HG02798 (cell line): ENCODE measurements around the gene LRP10.
"Not testable (repeated sequence)": the region's sequence is repeated elsewhere in the genome, so short reads cannot be mapped to it uniquely, and the experiment has no call there.

Experiments used
- ATAC-seq: cut with Tn5 transposase; IDR thresholded peaks from one replicate; pipeline ENCODE4 v1.9.1; 2021; ENCODE audit warnings: mild to moderate bottlenecking; ENCODE audit not compliant: unreplicated experiment, poor library complexity

LRP10 gene

DNA sequence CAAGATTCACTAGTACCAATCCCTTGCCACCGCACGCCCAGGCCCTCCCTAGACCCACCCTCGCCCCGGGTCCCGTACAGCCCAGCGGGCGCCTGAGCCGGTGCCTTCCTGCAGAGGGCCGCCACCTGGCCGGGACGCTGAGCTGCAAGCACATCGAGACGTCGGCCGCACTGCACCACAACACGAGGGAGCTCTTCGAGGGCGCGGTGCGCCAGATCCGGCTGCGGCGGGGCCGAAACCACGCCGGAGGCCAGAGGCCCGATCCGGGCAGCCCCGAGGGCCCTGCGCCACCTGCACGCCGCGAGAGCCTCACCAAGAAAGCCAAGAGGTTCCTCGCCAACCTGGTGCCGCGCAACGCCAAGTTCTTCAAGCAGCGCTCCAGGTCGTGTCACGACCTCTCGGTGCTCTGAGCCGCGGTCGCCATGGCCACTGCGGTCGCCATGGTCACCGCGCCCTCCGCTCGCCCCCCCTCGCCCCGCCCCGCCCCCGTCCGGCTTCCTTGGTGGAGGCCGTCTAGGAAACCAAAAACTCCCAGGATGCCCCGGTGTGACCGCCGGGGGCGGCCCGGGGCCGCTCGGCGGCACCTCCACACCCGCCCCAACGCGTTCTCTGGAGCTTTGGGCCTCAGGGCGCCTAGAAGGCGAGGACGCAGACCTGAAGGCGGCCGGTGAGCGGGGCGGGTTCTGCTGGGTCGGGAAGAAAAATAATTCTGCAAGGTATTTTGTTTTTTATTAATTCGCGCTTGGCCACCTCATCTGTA is 15.1 kb downstream of the LRP10 start:
- peak; percentile 58 for ATAC-seq

DNA sequence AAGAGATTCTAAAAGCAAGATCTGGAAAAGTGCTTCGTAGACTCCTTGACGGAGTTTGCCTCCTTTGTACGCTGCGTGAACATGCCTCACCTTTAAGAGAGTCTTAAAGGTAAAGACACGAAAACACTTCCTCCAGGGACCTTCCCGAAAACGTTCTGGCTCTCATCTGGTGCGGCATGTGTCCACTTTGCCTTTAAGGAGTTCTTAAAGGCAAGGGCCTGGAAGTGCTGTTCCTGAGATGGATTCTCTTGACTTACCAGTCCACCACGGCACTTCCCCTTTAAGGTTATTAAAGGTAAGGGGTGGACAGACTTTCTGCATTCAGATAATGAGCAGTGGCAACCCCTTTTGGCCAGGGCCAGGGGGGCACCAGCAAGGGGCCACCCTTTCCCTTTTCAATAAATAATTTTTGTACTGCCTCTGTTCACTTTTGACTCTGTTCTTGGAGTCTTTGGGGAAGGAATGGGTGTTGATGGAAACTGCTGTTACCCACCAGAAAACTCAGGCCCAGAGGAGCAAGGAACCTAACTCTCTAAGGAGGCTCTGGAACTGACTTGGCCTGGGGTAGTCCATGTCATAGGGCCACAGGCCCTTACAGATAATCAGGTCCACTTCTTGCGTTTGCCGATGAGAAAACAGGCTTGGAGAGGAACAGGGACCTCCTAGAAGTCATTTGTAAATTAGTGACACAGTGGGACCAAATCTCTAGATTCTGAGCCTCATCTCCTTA is 15.9 kb downstream of the LRP10 start:
- peak; percentile 42 for ATAC-seq

DNA sequence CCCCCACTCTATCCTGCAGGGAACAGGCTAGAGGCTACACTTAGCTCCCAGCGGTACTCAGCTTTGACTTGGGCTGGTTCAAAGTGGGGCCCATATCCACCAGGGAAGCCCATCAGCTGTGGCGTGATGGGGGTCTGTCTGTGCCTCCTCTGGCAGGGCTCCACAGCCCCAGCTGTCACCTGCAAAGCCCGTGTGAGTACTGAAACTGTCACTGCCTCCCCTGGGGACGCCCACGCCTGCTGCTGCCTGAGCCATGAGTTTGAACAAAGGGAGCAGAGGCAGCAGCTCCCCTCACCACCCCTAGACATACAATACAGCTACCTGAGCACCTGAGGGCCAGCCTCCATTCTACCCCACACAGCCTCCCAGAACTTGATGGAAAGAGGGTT is 16.4 kb downstream of the LRP10 start:
- peak; percentile 48 for ATAC-seq

DNA sequence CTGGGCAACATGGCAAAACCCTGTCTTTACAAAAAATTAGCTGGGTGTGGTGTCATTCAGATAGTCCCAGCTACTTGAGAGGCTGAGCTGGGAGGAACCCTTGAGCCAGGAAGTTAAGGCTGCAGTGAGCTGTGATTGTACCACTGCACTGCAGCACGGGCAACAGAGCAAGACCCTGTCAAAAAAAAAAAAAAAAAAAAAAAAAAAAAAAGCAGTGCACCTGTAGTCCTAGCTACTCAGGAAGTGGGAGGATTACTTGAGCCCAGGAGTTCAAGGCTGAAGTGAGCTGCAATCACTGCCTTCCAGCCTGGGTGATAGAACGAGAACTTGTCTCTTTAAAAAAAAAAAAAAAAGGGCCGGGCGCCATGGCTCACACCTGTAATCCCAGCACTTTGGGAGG is 17.1 kb downstream of the LRP10 start:
- no peak for ATAC-seq

DNA sequence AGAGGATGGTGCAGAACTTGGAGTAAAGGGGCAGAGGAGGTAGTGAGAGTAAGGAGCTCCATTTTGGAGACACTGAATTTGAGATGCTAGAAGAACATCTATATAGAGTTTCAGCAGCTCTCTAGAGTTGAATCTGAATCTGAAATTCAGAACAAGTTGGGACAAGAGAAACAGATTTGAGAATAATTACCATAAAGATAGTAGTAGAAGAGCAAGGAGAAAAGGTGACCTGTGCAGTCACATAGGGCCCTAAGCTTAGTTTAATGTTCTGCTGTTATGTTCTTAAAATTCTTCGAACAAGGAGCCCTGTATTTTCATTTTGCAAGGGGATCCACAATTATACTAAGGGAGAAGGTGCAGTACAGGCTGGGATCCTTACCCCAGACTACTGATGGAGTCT is 18.9 kb downstream of the LRP10 start:
- no peak for ATAC-seq

DNA sequence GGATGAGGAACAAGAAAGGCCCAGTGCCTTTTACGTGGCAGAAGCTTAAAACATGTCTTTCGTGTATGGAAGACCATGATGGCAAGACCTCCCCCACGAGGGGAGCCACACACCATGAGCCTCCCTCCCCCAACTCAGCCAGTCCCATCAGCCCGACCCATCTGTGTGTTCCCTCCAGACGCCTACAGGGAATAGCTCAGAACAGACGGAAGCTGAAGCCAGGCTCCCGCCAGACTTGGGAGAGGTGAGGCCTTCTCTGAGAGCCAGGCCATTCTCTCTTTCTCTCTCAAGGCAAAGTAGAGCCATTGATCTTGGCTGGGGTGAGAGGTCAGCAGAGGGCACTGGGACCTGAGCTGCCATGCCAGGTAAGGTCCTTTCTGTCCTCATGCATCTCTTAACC is 20.9 kb downstream of the LRP10 start:
- ATAC-seq: no peak

DNA sequence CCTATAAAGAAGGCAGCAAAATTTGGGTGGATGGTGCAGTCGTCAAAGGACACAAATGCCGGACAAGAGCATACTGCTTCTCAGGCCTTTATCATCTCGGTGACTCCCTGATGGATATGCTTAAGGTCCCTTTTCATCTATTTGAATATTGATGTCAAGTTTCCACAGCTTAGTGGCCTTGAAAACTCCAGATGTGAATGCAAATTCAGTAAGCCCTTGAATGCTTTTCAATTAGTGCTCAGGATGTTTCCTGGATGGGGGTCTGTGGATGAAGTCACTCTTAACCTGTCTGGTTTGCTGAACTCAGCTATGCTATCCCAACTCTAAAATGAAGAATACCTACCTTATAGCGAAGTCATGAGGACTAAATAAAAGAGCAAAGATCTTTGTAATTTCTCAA is 22.2 kb downstream of the LRP10 start:
- ATAC-seq: no peak

DNA sequence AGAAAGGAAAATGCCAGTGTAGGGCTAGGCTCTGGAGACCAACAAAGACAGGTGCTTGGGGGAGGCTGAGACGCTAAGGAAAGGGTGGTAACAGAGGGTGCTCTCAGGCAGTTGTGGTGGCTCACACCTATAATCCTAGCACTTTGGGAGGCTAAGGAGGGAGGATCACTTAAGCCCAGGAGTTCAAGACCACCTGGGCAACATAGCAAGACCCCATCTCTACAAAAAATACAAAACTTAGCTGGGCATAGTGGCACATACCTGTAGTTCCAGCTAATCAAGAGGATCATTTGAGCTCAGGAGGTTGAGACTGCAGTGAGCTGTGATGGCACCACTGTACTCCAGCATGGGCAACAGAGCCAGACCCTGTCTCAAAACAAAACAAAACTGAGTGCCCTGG is 23.9 kb downstream of the LRP10 start:
- ATAC-seq: no peak

DNA sequence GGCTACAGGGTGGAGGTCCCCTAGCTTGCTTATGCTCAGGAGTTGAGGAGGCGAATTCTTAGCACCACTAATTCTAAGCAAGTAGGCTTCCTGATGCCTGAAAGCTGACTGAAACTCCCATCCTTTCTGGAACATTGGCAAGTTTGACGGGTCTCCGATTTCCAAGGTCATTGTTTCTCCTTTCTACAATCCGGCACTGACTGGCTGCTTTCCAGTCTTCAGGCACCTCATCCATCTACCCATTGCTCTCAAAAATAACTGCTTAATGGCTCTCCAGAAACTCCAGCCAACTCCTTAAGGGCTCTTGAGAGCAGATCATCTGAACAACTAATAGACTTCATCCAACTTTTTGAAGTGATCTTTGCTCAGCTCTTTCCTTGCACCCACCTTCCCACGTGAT is 24.8 kb downstream of the LRP10 start:
- ATAC-seq: no peak

DNA sequence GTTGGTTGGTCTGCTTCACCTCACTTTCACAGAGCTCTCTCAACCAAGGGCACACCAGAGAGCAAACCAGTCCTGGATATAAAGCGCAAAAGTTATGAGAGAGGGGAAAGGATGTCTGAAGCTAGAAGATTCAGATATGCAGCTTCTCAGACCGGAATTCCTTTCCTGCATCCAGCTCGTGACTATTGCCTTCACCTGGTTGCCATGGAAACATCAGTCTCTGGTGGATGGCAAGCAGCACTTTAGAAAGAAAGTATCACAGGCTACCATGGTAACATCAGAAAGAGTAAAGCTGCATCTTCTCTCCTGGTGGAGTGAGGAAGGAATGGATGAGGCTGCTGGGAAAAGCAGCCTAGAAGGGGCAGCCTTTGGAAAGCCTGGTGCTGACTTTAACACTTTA is 25.2 kb downstream of the LRP10 start:
- ATAC-seq: no peak

DNA sequence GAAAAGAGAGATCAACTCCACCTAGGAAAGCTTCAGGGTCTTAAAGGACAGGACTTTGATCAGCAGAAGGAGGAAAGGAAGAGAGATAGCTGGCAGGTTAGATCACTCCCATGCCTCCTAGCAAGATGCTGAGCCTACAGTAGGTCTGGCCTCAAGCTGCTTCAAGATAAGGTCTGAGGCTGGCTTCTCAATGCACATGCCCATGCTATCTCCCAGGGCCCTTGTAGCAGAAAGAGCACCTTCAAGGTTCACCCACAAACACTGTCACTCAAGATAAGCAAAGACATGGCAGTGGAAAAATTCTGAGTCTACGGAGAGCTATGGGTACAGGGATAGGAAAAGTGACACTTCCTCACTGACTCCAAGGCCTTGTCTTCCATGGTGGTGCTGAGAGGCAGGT is 25.8 kb downstream of the LRP10 start:
- ATAC-seq: no peak

DNA sequence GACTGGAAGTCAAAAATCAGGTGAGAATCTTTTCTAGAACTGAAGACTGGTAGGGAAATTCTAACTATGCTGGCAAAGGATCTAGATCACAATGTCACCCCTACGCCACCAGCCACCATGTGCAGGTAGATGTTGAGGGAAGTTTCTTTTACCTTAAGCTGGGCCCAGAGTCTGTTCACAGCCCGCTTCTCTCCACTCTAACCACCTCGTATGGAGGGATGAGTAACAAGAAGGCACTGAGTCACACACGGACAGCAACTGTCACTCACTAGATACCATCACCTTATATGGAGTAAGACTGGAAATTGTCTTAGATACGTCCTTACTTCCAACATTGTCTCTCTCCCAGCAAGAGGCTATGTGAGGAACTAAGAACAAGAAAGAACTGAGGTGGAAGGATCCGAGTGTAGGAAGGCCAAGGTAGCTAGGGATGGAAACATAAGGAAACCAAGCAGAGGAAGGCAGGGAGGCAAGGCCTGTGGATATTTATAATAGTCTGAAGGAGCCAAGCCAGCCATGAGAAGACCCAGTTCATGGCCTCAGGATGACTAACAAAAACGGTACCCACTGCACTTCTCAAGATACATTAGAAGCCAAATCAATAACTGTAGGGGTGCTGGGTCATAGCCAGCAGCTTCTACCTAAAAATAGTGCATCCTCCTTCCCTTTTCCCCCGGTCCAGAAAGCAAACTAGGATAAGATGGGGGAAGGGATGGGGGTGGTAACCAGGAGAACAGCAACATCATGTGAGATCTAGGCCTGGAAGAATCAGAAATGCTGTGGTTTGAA is 27.0 kb downstream of the LRP10 start:
- ATAC-seq: no peak

DNA sequence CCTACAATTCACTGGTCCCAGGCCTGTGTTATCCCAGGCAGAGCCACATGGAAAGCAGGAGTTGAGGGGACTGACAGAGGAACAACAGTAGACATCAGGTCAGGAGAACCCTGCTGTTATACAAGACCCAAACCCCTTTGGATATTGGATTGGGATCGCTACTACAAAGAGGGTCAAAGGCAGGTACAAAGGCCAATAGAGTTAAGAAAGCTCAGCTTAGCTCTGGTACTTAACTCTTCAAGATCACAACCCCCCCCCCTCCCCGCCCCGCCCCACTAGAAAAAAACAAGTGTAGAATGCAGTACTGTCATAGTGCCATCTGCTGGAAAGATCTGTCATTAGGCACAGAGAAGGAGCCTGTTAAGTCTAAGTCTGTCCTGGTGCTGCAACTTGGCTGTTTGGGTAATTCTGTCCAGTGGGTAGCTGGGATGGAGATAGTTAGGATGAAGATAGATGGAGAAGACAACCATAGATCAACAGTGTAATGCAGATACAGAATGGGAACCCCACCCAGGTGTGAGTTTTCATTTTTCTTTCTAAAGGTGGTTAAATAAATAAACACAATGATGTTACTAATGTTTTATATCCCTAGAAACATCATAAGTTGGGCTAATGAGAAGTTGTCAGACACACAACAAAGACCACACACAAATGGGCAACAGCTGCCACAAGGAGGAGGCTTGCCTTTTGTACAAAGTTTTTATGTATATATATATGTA is 28.7 kb downstream of the LRP10 start:
- peak; percentile 68 for ATAC-seq

DNA sequence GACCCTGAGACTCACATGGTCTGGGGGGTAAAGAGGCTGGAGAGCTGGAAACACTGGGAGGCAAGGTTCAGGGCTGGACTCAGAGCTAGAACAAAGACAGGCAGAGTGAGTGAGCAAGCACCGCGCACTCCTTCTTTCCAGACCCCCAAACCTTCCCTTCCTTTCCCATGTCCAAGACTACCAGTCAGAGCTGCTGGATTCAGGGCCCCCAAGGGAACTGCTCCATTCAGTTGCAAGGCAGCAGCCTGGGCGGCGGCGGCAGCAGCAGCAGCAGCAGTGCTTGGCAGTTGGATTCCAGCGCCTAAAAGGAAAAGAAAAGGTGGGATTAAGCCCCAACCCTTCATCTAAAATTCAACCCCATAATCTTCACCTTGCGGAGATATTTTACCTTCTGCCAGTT is 30.3 kb downstream of the LRP10 start:
- ATAC-seq: no peak

DNA sequence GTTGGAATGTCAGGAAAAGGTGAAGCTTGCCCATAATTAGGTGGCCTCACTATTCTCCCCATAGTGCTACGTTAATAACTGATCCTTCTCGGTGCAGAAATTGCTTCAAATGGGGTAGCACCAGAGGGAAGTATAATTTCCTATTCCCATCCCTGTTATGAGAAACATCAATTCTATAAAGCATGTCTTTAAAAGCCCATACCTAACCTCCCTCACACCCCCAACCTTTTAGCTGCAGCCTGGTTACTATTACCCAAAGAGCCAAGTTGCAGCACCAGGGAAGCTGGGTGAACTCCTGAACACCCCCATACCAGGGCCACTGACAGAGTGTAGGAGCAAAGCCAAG is 32.2 kb downstream of the LRP10 start:
- no peak for ATAC-seq

DNA sequence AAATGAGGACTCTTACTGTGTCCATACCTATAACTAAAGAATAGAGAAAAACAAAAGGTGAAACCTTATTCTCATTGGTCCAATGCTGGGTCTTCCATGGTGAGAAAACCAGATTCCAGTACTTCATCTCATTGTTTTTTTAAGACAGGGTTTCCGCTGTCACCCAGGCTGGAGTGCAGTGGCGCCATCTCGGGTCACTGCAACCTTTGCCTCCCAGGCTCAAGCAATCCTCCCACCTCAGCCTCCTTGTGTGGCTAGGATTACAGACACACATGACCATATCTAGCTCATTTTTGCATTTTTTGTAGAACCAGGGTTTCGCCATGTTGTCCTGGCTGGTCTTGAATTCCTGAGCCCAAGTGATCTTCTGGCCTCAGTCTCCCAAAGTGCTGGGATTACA is 34.1 kb downstream of the LRP10 start:
- ATAC-seq: no peak

DNA sequence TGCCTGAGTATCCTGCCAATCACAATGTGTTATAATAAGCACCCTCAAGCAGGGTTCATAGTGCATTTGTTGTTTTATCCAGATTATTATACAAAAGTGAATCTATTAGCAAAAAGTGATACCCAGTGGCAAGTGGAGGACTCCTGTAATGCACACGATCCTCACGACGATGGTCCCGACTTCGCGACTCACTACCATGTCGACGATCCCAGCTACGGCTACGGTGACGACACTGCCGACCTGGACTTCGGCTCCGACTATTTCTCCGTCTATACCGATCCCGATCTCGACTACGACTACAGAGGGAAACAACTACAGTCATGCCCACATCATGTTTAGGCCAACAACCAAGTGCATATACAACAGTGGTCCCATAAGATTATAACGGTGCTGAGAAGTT is 34.5 kb downstream of the LRP10 start:
- no peak for ATAC-seq

DNA sequence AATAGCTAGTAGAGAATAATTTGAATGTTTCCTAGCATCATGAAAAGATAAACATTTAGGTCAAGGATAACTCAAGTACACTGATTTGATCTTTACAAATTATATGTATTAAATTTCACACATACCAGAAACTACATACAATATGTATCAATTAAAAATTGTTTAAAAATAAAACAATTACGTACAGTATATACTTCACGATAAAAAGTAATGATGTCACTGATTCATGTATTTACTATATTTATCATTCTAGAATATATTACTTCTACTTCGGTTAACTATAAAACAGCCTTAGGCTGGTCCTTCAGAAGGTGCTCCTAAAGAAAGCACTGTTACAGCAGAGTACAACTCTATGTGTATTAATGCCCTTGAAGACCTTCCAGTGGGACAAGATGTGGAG is 35.9 kb downstream of the LRP10 start:
- no peak for ATAC-seq

DNA sequence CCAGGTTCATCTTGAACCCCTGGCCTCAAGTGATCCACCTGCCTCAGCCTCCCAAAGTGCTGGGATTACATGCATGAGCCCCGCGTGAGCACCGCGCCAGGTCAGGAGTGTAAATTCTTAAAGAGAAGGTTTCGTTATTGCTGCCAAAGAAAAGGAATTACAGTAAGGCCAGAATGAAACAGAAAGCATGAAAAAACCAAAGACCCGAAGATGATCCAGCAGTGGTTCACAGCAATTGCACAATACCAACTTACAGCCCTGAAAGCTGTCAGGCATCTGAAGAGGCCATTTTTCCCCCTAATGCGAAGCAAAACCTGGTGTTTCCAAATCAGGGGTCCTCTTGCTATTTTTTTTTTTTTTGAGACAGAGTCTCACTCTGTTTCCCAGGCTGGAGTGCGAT is 37.1 kb downstream of the LRP10 start:
- no peak for ATAC-seq

DNA sequence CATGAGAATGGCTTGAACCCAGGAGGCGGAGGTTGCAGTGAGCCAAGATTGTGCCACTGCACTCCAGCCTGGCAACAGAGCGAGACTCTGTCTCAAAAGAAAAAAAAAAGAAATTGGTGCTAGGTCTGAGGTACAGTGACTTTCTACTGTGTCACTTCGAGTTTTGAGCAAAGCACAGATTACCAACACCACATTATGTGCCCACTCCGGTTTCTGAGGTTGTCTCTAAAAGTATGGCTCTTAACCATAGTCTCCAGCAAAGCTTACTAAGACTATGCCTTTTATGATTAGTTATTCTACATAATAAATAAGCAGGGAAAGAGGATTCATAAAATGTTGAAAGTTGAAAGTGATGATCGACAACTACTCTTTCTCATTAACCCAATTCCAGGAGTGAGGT is 39.4 kb downstream of the LRP10 start:
- ATAC-seq: no peak

DNA sequence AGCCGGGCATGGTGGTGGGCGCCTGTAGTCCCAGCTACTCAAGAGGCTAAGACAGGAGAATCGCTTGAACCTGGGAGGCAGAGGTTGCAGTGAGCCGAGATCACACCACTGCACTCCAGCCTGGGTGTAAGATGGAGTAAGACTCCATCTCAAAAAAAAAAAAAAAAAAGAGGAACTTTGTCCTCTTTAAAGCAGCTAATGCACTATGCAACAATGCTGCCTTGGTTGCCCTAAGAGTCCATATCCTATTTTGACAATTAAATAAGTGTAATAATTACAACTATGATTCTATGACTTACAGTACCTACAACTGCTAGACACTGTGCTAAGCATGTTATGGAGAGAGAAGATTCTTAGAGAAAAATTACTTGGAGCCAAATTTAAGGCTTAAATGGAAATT is 43.3 kb downstream of the LRP10 start:
- not testable (repeated sequence) for ATAC-seq
